AG20443 (cell line): Measurements from ENCODE around the gene HSPBP1.
A peak's percentile ranks its signal among the peaks of the same experiment; 100 is the strongest.

Experiments used
- DNase-seq: peaks from one replicate; pipeline ENCODE4 v3.0.0; 2012; ENCODE audit warnings: low spot score, mixed read lengths

The HSPBP1 gene

GRCh38 chr19:55216461-55217198 lies 63.3 kb downstream of the HSPBP1 start:
- peak; percentile 94 for DNase-seq

- DNase-seq: no peak
Observed at GRCh38 chr19:55213547-55213946, 66.4 kb downstream of the HSPBP1 start.

- no peak for DNase-seq
Observed at GRCh38 chr19:55212447-55212846, 67.5 kb downstream of the HSPBP1 start.
